K562 (cell line): ENCODE data around the gene PCNX4. TPM values are rescaled to one million over a fixed set of nuclear protein-coding genes. Genes with fewer than 3 reads are reported as not detected.

Experiments
- ATAC-seq: fragments of 200-7000 bp; cut with Tn5 transposase; 3 replicates; pipeline ENCODE4 v1.9.1; 2020; ENCODE audit warnings: moderate library complexity
- BruUV-seq: library from RNA; stranded (reverse); fragments of 400-500 nt; replicated peaks from 2 replicates; lab custom pipeline; 2021; lab: Mats Ljungman, UMichigan
- CTCF ChIA-PET: fragments of 300-600 bp; formaldehyde crosslinking; extraction: SDS; loops from one replicate; lab custom pipeline; 2021; ENCODE audit warnings: low intra/inter-chr PET ratio; lab: Yijun Ruan, JAX
- POLR2A ChIA-PET: fragments of 300-600, 350-650 bp; sonication (Branson Sonifier 250); formaldehyde crosslinking; extraction: SDS; loops from one replicate; lab custom pipeline; 2021; ENCODE audit warnings: antibody characterized with exemption, inconsistent platforms; lab: Yijun Ruan, JAX
- DNase-seq, 4 experiments: peaks; one replicate each; pipeline versions ENCODE4 v3.0.0 to v3.0.0-alpha.2; 2011 to 2018; ENCODE audit warnings: low spot score in 3 of 4, mixed read lengths in 3 of 4; ENCODE audit errors: extremely low read depth in 1 of 4
- FAIRE-seq: peaks from 2 replicates; lab custom pipeline; 2011; peaks lifted over from hg19 to GRCh38; lab: Jason Lieb, UNC
- H2AFZ ChIP-seq: 2 replicates; pipeline ENCODE4 v1.6.0; 2011; ENCODE audit warnings: low read depth, low read length, control low read depth, inconsistent platforms
- H3K27ac ChIP-seq: fragments of 200-600 bp; 3 replicates; pipeline ENCODE4 v1.8.0; 2011; ENCODE audit warnings: low read depth, mild to moderate bottlenecking, control low read depth, inconsistent platforms, low read length, moderate library complexity, mixed read lengths; ENCODE audit errors: extremely low read depth
- H3K27me3 ChIP-seq, 2 experiments: fragments of 300-600 bp in 1 of 2; 2 replicates in 1 of 2; 3 replicates in 1 of 2; pipeline versions ENCODE4 v1.6.0 to v1.8.0; 2011; ENCODE audit warnings: inconsistent platforms in 2 of 2, low read length in 2 of 2, mild to moderate bottlenecking in 1 of 2, mixed read lengths in 1 of 2, moderate library complexity in 1 of 2; ENCODE audit not compliant: control insufficient read depth in 2 of 2, insufficient read depth in 2 of 2
- H3K36me3 ChIP-seq: fragments of 300-600 bp; 3 replicates; pipeline ENCODE4 v1.8.0; 2011; ENCODE audit warnings: mild to moderate bottlenecking, low read length, inconsistent platforms; ENCODE audit not compliant: control insufficient read depth, insufficient read depth
- H3K4me1 ChIP-seq, 2 experiments: fragments of 200-600 bp in 1 of 2; replicated peaks in 1 of 2; 2 replicates in 1 of 2; 3 replicates in 1 of 2; pipeline versions ENCODE4 v1.5.1 to v1.8.0; 2011; ENCODE audit warnings: inconsistent platforms in 2 of 2, low read length in 2 of 2, mild to moderate bottlenecking in 1 of 2, mixed read lengths in 1 of 2, moderate library complexity in 1 of 2; ENCODE audit not compliant: control insufficient read depth in 2 of 2, insufficient read depth in 2 of 2
- H3K4me2 ChIP-seq: 2 replicates; pipeline ENCODE4 v1.6.1; 2011; ENCODE audit warnings: low read length, control low read depth, inconsistent platforms, mixed read lengths; ENCODE audit not compliant: insufficient read depth
- H3K4me3 ChIP-seq: fragments of 200-600 bp; sonication (generic), shearing (Covaris generic); 2 replicates; pipeline ENCODE4 v1.5.1; 2016; ENCODE audit warnings: control low read depth, inconsistent platforms
- H3K79me2 ChIP-seq: fragments of 200-600 bp; 3 replicates; pipeline ENCODE4 v1.8.0; 2011; ENCODE audit warnings: low read length, inconsistent platforms; ENCODE audit not compliant: control insufficient read depth, insufficient read depth
- H3K9ac ChIP-seq, 2 experiments: 2 replicates each; pipeline versions ENCODE4 v1.6.0 to v1.6.1; 2011; ENCODE audit warnings: low read depth in 2 of 2, low read length in 2 of 2, control low read depth in 1 of 2, inconsistent platforms in 1 of 2, mild to moderate bottlenecking in 1 of 2, mixed read lengths in 1 of 2; ENCODE audit not compliant: insufficient read depth in 1 of 2
- H3K9me1 ChIP-seq: one replicate; pipeline ENCODE4 v1.6.0; 2011; ENCODE audit warnings: inconsistent platforms, mild to moderate bottlenecking, low read length, moderate library complexity; ENCODE audit not compliant: control insufficient read depth, insufficient read depth
- H3K9me3 ChIP-seq: replicated peaks from 2 replicates; pipeline ENCODE4 v1.5.1; 2011; ENCODE audit warnings: low read depth, low read length, inconsistent platforms; ENCODE audit not compliant: control insufficient read depth, insufficient read depth
- H4K20me1 ChIP-seq: replicated peaks from 2 replicates; pipeline ENCODE4 v1.6.1; 2011; ENCODE audit warnings: low read length, inconsistent platforms, mixed read lengths; ENCODE audit not compliant: control insufficient read depth, insufficient read depth
- KDM5B ChIP-seq: fragments of 200-600 bp; sonication (generic); IDR thresholded peaks from 2 replicates; pipeline ENCODE4 v1.6.1; 2012; ENCODE audit warnings: low read depth, mild to moderate bottlenecking, moderate library complexity, low read length, control low read depth, inconsistent platforms; ENCODE audit not compliant: insufficient replicate concordance
- MGA ChIP-seq: fragments of 450-650 bp; IDR thresholded peaks from 2 replicates; pipeline ENCODE4 v1.6.1; 2016; ENCODE audit warnings: mild to moderate bottlenecking, moderate library complexity
- NFRKB ChIP-seq: fragments of 450-650 bp; IDR thresholded peaks from 2 replicates; pipeline ENCODE4 v1.6.1; 2016; ENCODE audit warnings: low read depth
- SRSF9 ChIP-seq: fragments of 200-400 bp; formaldehyde crosslinking; IDR thresholded peaks from 2 replicates; pipeline ENCODE4 v1.6.1; 2017; ENCODE audit warnings: low read depth, low read length, borderline replicate concordance
- ZNF347 ChIP-seq: fragments of 450-650 bp; formaldehyde crosslinking; IDR thresholded peaks from 2 replicates; pipeline ENCODE4 v1.4.0; 2020; ENCODE audit warnings: low read depth, mild to moderate bottlenecking, moderate library complexity
- WGBS: fragments of 100-300 bp; shearing (Covaris generic); methylation state at CpG from one replicate; pipeline ENCODE4 v1.1.6; 2016; ENCODE audit warnings: low coverage, mixed read lengths; ENCODE audit not compliant: insufficient coverage; ENCODE audit errors: missing lambda C conversion rate; 5-methylcytosine and 5-hydroxymethylcytosine counted together
- in situ Hi-C: fragments of 300-500 bp; cut with MboI; formaldehyde crosslinking; loops from 4 replicates; pipeline ENCODE4 v1.15.0; 2018; ENCODE audit warnings: inconsistent platforms, mixed read lengths
- intact Hi-C: fragments of 100-400 bp; cut with micrococcal nuclease; formaldehyde crosslinking; loops from 2 replicates; pipeline ENCODE4 v1.14.2; 2022
- polyA plus RNA-seq, 8 experiments: library from polyadenylated mRNA; depleted of rRNA in 4 of 8; stranded (reverse) in 5 of 8; unstranded in 3 of 8; fragments of >200 nt; fragmentation: Nextera tagmentation in 2 of 8; fragmentation: Illumina TruSeq in 1 of 8; extraction: Ambion mirVana in 2 of 8; extraction: Trizol in 1 of 8; gene quantifications; 2 replicates each; pipeline versions ENCODE4 v1.2.1 to v1.2.3, GENCODE V29; 2011 to 2014; ENCODE audit warnings: inconsistent platforms in 1 of 8, missing spikeins in 1 of 8
- total RNA-seq, 7 experiments: library from RNA; depleted of rRNA in 6 of 7; stranded (reverse); fragments of >200 nt in 6 of 7; fragmentation: Illumina TruSeq in 2 of 7; extraction: Trizol in 2 of 7; gene quantifications; 2 replicates each; pipeline versions ENCODE4 v1.2.1 to v1.2.3, GENCODE V29; 2011 to 2021; ENCODE audit warnings: low replicate concordance in 1 of 7
- TF ChIP-seq, protein P1 (sequence below): IDR thresholded peaks from 2 replicates; pipeline ENCODE4 v1.6.1; 2012; ENCODE audit warnings: low read depth, low read length, improper control_type of control experiment, borderline replicate concordance

PCNX4 gene
- total and polyA plus RNA-seq, 9 of the 15 experiments (the other 6 are each of a cell fraction or from before 2014, with no cell fraction given) = 10.0 to 41.2 (median 22.4) TPM

- WGBS = 5% methylated on average over 4 of the region's 4 CpGs
- ATAC-seq = no peak
- Histone ChIP-seq H3K79me2 (no peaks in the 10 kb centered on the region), H3K4me3 (no peak overlapping the region), H3K9me1 (no peaks in the 10 kb centered on the region), H3K4me1 (no peaks in the 10 kb centered on the region; a peak in 1 of 5 replicates), H3K9ac (no peak overlapping the region), H3K27ac (no peak overlapping the region), H3K4me2 (no peak overlapping the region), H3K9me3 (no peaks in the 10 kb centered on the region), H3K27me3 (no peaks in the 10 kb centered on the region), H2AFZ (no peak overlapping the region), H4K20me1 (no peaks in the 10 kb centered on the region), H3K36me3 (no peaks in the 10 kb centered on the region)
- POLR2A ChIA-PET = no interaction called here
- CTCF ChIA-PET = no interaction called here
- BruUV-seq = no TSS peak
- no peak for DNase-seq
- intact Hi-C loops (no loop called here), in situ Hi-C loops (no loop called here)
- FAIRE-seq = no peak
- TF ChIP-seq KDM5B = no peak
- no peak for TF ChIP-seq SRSF9
- TF ChIP-seq ZNF347 (CRISPR knock-in tag) = no peak
- TF ChIP-seq NFRKB = no peak
- no peak for TF ChIP-seq MGA
- TF ChIP-seq, protein P1, sequence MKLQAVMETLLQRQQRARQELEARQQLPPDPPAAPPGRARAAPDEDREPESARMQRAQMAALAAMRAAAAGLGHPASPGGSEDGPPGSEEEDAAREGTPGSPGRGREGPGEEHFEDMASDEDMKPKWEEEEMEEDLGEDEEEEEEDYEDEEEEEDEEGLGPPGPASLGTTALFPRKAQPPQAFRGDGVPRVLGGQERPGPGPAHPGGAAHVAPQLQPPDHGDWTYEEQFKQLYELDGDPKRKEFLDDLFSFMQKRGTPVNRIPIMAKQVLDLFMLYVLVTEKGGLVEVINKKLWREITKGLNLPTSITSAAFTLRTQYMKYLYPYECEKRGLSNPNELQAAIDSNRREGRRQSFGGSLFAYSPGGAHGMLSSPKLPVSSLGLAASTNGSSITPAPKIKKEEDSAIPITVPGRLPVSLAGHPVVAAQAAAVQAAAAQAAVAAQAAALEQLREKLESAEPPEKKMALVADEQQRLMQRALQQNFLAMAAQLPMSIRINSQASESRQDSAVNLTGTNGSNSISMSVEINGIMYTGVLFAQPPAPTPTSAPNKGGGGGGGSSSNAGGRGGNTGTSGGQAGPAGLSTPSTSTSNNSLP = no peak
These were observed 79.2 kb downstream of the PCNX4 start for GRCh38 chr14:60170948-60171347.
